NCI-H2081 treated with DMSO at 0.1 percent for 48 hours (cell line): ENCODE results near the gene LIMS1.
"Not testable (repeated sequence)": the region's sequence is repeated elsewhere in the genome, so short reads cannot be mapped to it uniquely, and the experiment has no call there.

ENCODE experiments used
- DNase-seq: peaks from one replicate; lab custom pipeline; 2025; lab: John Stamatoyannopoulos, UW

Gene LIMS1

GRCh38 chr2:108634576-108635160 is 100.4 kb downstream of the LIMS1 start:
- no peak for DNase-seq

GRCh38 chr2:108635630-108636354 is 101.5 kb downstream of the LIMS1 start:
- no peak for DNase-seq

GRCh38 chr2:108637304-108637669 is 103.0 kb downstream of the LIMS1 start:
- no peak for DNase-seq

- no peak for DNase-seq
Measured at GRCh38 chr2:108640731-108641130, 106.5 kb downstream of the LIMS1 start.

GRCh38 chr2:108641756-108642155 is 107.5 kb downstream of the LIMS1 start:
- no peak for DNase-seq

- DNase-seq = no peak
Measured at GRCh38 chr2:108643261-108643849, 109.1 kb downstream of the LIMS1 start.

GRCh38 chr2:108643862-108644261 is 109.6 kb downstream of the LIMS1 start:
- DNase-seq = not testable (repeated sequence)

- DNase-seq = not testable (repeated sequence)
Measured at GRCh38 chr2:108644446-108644845, 110.2 kb downstream of the LIMS1 start.

- not testable (repeated sequence) for DNase-seq
Measured at GRCh38 chr2:108648796-108649195, 114.5 kb downstream of the LIMS1 start.

- DNase-seq = not testable (repeated sequence)
Measured at GRCh38 chr2:108650465-108650864, 116.2 kb downstream of the LIMS1 start.

- not testable (repeated sequence) for DNase-seq
Measured at GRCh38 chr2:108651468-108651867, 117.2 kb downstream of the LIMS1 start.

GRCh38 chr2:108652187-108652931 is 118.1 kb downstream of the LIMS1 start:
- DNase-seq = not testable (repeated sequence)

GRCh38 chr2:108653425-108653824 is 119.2 kb downstream of the LIMS1 start:
- DNase-seq = not testable (repeated sequence)

- DNase-seq = not testable (repeated sequence)
Measured at GRCh38 chr2:108653849-108654248, 119.6 kb downstream of the LIMS1 start.

- not testable (repeated sequence) for DNase-seq
Measured at GRCh38 chr2:108654521-108655125, 120.4 kb downstream of the LIMS1 start.

- not testable (repeated sequence) for DNase-seq
Measured at GRCh38 chr2:108655270-108655669, 121.0 kb downstream of the LIMS1 start.

- not testable (repeated sequence) for DNase-seq
Measured at GRCh38 chr2:108656282-108656681, 122.0 kb downstream of the LIMS1 start.

GRCh38 chr2:108657517-108657916 is 123.2 kb downstream of the LIMS1 start:
- not testable (repeated sequence) for DNase-seq

- DNase-seq = not testable (repeated sequence)
Measured at GRCh38 chr2:108658553-108658952, 124.3 kb downstream of the LIMS1 start.

GRCh38 chr2:108661493-108661892 is 127.2 kb downstream of the LIMS1 start:
- DNase-seq = not testable (repeated sequence)

GRCh38 chr2:108662207-108662612 is 127.9 kb downstream of the LIMS1 start:
- not testable (repeated sequence) for DNase-seq

GRCh38 chr2:108663346-108663745 is 129.1 kb downstream of the LIMS1 start:
- not testable (repeated sequence) for DNase-seq
